GM12892 (cell line): ENCODE measurements around the gene ADH1C.

Experiments
- POLR2A ChIP-seq: IDR thresholded peaks from 2 replicates; pipeline ENCODE4 v1.6.1; 2011; ENCODE audit warnings: low read depth, low read length, control low read depth
- POLR2AphosphoS5 ChIP-seq: IDR thresholded peaks from 2 replicates; pipeline ENCODE4 v1.6.1; 2011; ENCODE audit warnings: low read depth, low read length, control low read depth
- TAF1 ChIP-seq: IDR thresholded peaks from 2 replicates; pipeline ENCODE4 v1.6.1; 2011; ENCODE audit warnings: low read depth, mild to moderate bottlenecking, control low read depth, low read length, borderline replicate concordance

- TF ChIP-seq TAF1, result no peak
- TF ChIP-seq POLR2A, result no peak
- no peak for TF ChIP-seq POLR2AphosphoS5
These were observed 11.1 kb downstream of the ADH1C start for GRCh38 chr4:99341426-99341825.
